Measurements from ENCODE around the gene TSPAN31. TPM values are rescaled to one million over a fixed set of nuclear protein-coding genes. Genes with fewer than 3 reads are reported as not detected.
A peak's percentile ranks its signal among the peaks of the same experiment; 100 is the strongest.

The TSPAN31 gene
- total RNA-seq, 1 experiment from 2014 or later: 42.1 TPM

- no peak for DNase-seq (ENCODE audit: low read depth)
Observed at GRCh38 chr12:57752668-57753000, 7.8 kb downstream of the TSPAN31 start.

GRCh38 chr12:57753756-57754337, 9.0 kb downstream of the TSPAN31 start:
- DNase-seq (ENCODE audit: low read depth): no peak

GRCh38 chr12:57754411-57755193, 9.8 kb downstream of the TSPAN31 start, which contains the start of gene MARCHF9:
MARCHF9 (plus strand) TSS chr12:57755103; CDS start chr12:57755529, 426 bp downstream.
- no peak for DNase-seq (ENCODE audit: low read depth)

- DNase-seq (ENCODE audit: low read depth): no peak
Observed at GRCh38 chr12:57755194-57755453, 10.3 kb downstream of the TSPAN31 start.

GRCh38 chr12:57755454-57756372, 10.9 kb downstream of the TSPAN31 start:
- no peak for DNase-seq (ENCODE audit: low read depth)

- DNase-seq (ENCODE audit: low read depth): peak; percentile 36
Observed at GRCh38 chr12:57756406-57757341, 11.8 kb downstream of the TSPAN31 start.

GRCh38 chr12:57757771-57758170, 12.9 kb downstream of the TSPAN31 start:
- DNase-seq (ENCODE audit: low read depth): no peak

GRCh38 chr12:57758552-57759359, 13.9 kb downstream of the TSPAN31 start:
- DNase-seq (ENCODE audit: low read depth): no peak

GRCh38 chr12:57759360-57759980, 14.6 kb downstream of the TSPAN31 start:
- no peak for DNase-seq (ENCODE audit: low read depth)

- DNase-seq (ENCODE audit: low read depth): no peak
Observed at GRCh38 chr12:57760347-57760982, 15.6 kb downstream of the TSPAN31 start.

GRCh38 chr12:57761391-57761998, 16.7 kb downstream of the TSPAN31 start:
- DNase-seq (ENCODE audit: low read depth): no peak

- no peak for DNase-seq (ENCODE audit: low read depth)
Observed at GRCh38 chr12:57762463-57762862, 17.6 kb downstream of the TSPAN31 start.

- no peak for DNase-seq (ENCODE audit: low read depth)
Observed at GRCh38 chr12:57763881-57764661, 19.2 kb downstream of the TSPAN31 start.

- DNase-seq (ENCODE audit: low read depth): no peak
Observed at GRCh38 chr12:57764662-57765002, 19.8 kb downstream of the TSPAN31 start.

- DNase-seq (ENCODE audit: low read depth): peak; percentile 51
Observed at GRCh38 chr12:57765003-57765697, 20.3 kb downstream of the TSPAN31 start.

- DNase-seq (ENCODE audit: low read depth): no peak
Observed at GRCh38 chr12:57765698-57766463, 21.0 kb downstream of the TSPAN31 start.
